Posterior cingulate gyrus (tissue), 11 donors: ENCODE measurements around the gene ZBTB16.

ENCODE experiments used
- DNase-seq, 10 donors: peaks; one replicate each; pipeline versions ENCODE4 v3.0.0 to v3.0.0-alpha.2; 2020 to 2021; ENCODE audit warnings: mixed read lengths in 3 of 10
- intact Hi-C: fragments of 100-400 bp; cut with DNase I; formaldehyde crosslinking; loops from one replicate; pipeline ENCODE4 v1.15.1; 2023

The ZBTB16 gene

DNA sequence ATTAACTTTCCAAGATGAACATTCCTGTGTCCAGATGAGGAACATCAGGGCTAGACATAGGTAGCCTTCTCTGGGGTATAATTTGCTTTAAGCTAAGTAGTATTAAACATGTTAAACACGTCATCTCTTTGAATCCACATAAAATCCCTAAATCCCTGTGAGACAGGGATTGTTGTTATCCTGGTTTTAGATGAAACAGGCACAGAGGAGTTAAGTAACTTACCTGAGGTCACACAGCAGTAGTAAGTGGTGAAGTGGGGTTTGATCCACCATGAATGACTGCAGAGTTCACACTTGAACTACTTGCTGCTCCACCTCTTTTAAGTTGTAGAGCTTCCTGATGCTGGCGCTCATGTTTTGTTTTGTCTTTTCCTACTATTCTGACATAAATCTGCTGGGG lies 154.1 kb downstream of the ZBTB16 start:
- DNase-seq = no peak
- intact Hi-C loops = no loop called here

DNA sequence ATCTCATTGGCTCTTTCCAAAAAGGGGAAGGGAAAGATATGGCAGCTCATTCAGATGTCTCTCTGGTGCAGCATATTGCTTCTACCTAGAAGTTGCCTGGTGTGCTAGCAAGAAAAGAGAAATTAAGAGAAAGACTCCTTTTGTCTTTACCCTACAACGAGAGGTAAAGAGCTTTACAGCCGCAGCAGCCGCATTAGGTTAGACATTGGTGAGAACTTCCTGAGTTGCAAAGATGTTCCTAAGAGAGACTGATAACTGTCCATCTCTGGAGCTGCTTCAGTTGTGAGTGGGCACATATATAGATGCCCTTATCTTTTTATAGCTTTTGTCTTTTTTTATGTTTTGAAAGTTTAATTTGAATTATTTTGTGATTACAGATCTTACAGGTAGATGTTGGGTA lies 155.9 kb downstream of the ZBTB16 start:
- intact Hi-C loops = no loop called here
- DNase-seq = no peak

DNA sequence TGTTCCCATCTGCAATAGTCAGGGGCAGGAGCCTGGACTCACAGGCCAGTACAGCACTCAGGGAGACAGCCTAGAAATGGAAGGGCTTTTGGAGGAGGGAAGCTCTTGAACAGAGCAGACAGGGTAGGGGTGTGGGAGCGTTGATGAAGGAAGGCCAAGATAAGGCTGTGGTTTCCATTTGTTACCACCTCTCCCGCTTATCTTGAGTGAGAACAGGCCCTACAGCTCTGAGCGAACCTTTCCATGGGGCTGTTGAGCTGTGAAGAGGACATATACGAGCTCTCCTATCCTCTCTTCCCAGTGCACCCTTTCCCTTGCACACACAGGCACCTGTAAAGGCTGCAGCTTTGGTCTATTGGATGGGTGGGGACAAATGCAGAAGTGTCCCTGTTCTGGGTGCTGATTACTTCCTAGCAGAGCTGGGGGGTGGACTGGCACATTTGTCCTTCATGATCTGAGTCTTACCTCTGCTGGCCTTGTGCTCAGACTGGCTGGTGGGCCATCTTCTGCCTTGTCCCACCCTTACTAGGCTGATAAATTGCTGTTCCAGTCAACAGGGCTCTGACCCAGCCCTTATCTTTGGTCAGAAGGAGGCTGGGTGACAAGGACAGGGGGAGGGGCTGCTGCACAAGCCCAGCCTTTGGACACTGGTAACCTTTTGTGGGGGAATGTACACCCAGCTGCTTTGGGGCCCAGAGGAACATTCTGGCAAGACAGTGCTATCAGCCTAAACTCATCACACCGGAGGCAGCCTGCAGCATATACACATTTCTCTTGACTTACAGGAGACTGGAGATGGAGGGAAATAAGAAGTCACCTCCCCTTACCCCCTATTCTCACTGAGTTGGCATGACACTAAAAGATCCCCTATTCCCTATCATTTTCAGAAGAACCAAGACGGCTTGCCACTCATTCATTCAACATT lies 156.6 kb downstream of the ZBTB16 start:
- intact Hi-C loops = no loop called here
- DNase-seq = no peak

DNA sequence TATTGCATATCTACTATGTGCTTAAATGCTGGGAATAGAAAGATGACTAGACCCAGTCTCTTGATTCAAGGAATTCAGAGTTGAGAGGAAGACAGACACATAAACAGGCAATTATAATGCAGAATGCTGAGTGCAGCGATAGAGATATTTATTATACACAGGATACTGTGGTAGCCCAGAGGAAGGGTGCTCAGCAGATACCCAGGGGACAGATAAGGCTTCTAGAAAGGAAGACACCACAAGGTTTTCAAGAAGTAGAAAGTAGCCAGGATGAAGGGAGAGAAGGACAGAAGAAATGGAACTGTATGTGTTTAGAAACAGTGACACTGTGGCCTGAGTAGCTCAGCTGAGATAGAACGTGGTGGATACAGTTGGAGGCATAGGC lies 157.3 kb downstream of the ZBTB16 start:
- DNase-seq = no peak
- intact Hi-C loops = no loop called here

DNA sequence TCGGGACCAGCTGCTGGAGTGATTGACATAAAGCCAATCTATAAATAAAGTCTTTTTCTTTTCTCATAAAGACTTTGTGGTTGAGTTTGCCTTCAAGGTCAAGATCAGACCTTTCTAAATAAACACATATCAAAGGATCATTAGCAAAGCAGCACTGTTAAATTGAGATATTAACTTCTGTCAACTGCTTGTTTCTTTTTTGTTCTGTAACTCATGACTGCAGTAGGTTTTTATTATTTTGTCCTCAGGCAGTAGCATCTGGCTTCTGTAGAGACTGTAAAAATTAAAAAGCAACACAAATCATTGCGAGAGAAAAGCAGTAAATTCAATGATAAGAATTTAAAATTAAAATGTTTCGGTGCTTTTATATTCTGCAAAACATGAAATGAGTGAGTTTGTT lies 159.0 kb downstream of the ZBTB16 start:
- no peak for DNase-seq
- intact Hi-C loops = no loop called here

DNA sequence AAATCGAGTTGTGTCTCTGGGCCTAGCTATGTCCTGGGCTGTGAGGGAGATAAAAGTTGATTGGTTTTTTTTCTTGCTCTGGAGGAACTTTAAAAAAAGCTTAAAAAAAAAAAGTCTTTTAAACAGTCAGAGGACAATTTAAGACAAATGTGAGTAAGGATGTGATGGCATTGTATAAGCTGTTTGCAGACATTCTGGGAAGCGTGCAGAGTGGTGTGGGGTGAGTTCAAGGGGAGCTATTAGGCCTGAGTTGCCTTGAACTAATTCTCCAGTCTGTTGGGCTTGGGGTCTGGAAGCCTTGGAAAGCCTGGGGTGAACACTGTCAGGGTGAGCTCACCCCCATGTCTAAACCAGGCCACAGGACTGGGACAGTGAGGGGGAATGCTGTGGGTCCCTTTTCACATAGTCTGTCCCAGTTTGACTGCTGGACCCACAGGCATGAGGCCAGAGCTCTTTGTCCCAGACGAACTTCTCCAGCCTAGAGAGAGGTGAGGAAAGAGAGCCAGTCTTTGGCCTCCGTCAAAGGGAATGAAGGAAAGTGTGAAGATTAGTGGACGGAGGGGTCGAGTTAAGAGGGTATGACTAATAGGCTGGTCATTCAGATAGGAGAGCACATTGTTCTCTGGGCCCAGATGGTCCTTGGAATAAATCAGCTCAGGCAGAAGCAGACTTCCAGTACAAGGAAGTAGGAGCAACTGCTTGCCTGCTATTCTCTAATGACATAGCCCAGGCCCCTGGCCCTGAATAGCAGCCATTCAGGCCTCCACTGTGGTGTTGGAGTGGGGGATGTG lies 160.2 kb downstream of the ZBTB16 start:
- no peak for DNase-seq

DNA sequence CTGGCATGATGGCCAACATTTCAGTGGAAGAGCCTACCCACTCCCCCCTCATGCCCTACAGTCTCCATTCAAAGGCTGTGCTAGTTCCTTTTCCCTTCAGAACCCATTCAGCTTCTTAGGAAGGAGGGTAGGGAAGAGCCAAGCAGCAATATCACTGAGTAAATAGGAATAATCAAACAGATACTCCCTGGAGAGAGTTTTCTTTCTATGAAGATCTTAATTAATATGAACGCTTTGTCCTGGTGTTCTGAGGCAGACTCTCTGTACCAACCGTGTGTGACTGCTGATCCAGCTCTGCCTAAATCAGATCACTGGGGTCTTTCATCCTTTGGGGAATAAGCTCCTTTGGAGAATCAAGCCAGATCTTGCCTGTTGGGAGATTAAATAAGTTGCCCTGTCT lies 161.5 kb downstream of the ZBTB16 start:
- intact Hi-C loops = no loop called here
- no peak for DNase-seq

More for the DNA sequence above, 160.2 kb downstream of the ZBTB16 start:
- intact Hi-C loops = no loop called here

DNA sequence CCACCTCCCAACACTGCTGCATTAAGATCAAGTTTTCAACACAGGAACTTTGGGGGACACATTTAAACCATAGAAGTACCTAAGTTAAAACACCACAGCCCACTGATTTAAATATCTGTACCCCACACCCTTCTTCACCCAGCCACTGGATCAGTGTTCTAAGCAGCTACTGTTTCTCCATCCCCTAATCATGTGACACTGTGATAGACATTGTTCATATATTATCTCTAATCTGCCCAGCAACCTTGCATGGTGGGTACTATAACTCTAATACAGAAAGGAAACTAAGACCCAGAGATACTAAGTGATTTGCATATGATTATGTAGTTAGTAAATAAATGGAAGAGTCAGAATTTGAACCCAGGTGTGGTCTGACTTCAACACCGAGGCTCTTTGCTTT lies 166.2 kb downstream of the ZBTB16 start:
- DNase-seq = no peak
- intact Hi-C loops = no loop called here

DNA sequence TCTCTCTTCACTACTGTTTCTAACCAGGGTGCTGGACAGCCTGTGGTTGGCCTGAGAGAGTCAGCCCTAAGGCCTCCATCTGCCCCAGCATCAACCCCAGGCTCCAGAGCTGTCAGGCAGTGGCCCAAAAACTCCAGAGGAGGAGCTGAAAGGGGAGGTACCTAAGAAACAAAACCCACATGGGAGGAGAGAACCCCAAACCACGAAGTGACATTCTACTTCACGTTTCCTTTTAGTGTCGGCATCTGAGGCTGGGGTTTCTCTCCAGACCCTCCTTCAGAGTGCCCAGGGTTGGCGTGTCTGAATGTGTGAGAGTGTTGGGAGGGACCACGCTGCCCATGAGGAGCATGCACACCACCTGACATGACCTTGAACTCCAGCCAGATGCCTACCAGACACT lies 166.8 kb downstream of the ZBTB16 start:
- intact Hi-C loops = no loop called here
- no peak for DNase-seq

DNA sequence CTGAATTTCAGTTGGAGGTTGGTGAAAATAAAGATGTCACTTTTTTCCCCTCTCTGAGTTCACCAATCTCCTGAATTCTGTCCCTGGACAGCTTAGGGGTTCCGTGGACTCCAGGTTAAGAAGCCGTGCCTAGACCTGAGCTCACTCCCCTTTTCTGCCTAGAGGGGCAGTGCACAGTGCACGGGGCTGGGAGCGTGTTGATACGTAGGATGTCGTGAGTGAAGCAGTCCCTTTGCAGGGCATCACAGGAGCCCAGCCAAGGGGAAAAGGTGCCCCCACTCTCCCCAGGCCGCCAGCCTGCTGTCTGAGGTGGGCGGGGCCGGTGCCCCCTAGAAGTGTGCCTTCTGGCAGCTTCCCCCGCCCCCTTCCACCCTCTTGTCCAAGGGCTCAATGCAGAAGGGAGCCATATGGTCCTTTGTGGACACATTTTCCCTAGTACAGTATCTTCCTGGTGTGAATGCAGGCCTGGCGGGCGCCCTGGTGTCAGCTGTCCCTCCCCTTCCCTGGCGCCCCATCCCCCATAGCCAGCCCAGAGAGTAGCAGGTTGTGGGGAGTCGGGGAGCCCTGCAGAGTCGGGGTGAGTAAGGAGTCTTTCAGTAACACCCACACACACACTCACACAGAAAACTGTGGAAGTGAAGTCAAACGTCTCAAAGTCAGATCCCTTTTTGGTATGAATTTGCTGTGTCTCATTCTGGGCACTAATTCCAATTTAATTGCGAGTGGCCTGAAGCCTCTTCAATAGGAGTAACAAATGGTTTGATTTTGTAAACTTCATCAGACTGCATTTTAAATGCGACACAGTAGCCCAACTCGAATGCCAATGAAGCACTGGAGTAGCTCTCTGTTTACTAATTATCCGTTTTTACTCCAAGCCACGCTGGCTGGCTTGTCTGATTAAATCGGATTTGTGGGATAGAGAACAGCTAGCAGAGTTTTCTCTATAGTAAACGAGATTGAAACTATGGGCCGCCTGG lies 169.2 kb downstream of the ZBTB16 start:
- peak in 5 of 10 donors; percentile 28 to 78 (median 33) for DNase-seq

DNA sequence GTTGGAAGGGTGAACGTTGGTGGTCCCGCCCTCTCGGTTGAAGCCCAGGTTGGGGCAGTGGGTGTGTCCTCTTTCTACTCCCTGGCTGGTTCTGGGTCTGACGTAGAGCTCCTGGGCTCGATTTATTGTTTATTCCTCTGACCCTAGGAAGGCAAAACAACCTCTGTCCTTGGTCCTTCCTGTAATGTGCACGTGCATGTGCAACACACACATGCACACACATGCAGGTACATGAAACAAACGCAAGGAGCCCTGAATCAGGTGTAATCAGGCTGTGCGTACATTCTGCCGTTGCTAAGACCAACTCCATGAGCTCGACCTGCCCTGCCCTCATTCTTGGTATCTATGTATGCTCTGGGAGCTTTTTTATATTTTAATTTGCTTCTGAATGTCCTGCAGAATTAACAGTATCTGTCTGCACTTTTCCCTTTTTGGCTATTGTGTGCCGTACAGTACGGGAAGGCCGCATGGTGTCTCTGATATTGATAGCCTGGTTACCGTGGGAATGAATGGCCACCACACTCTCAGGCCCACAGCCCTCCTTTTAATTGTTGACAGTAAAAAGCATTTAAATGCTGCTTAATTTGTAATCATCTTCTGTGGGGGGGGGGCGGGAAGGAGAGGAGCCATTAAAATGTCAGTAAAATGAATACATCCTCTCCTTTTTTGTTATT lies 170.7 kb downstream of the ZBTB16 start:
- intact Hi-C loops = no loop called here
- no peak for DNase-seq

More for the DNA sequence above, 169.2 kb downstream of the ZBTB16 start:
- intact Hi-C loops = no loop called here

DNA sequence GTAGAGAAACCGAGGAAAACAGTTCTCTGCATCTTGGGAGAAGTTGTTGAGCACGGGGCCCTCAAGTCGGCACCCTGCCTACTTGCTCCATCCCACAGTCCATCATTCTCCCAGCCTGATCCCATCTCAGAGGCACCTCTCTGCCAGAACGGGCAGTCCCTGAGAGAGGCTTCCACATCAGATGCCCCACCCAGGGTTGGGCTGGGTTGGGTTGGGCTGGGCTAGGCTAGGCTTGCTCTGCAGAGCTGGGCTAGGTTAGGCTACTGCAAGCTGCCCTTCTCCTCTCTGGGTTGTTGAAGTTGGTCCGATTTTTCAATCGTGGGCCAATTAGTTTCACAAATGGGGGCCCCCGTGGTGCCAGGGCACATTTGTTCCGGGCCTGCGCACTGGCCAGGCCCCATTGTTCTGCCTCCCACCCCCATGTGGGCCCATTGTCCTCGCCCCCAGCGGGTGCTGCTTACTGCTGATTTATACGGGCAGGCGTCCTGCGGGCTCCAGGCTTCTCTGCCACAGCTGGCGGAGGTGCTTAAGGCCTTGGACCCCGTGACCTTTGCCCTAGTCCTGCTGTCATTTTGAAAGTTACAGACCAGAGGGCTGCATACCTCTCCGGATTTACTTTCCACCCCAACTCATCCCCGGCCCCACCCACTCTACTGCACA lies 173.0 kb downstream of the ZBTB16 start:
- intact Hi-C loops = no loop called here
- DNase-seq = peak in 3 of 10 donors; percentile 39 to 87 (median 43)

DNA sequence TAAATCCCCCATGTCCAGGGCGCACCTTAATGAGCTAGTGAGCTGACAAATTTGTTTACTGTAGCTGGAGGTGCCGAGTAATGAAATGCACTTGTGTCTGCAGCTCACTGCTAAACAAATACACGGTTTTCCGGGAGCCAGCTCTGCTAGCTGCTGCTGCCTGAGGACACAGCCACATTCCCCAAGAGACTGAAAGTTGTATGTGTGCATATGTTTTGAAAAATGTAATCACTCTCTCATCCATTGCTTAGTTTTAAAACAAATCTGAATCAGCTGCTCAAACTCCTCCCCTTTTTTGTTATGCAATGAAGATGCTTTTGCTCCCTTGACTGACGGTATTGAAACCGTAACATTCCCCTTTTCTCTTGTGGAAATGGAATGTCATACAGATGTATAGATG lies 174.2 kb downstream of the ZBTB16 start:
- no peak for DNase-seq
- intact Hi-C loops = no loop called here

DNA sequence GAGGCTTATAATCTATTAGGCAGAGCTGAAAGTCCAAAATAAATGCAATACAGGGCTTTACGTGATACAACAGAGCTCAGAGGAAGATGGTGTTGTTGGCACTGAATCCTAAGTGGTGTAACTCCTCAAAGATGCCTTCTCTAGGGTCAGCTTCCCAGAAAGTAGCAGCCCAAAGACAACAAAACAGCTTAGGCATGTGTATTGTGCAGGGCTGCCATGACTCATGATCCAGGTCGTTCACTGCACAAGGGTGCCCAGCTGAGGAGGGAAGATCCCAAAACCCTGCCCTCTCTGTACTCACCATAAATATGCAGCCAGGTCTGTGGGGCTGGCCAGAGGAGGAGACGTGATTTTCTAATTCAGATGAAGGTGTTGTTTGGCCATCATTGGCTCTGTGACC lies 177.3 kb downstream of the ZBTB16 start:
- intact Hi-C loops = no loop called here
- DNase-seq = no peak

DNA sequence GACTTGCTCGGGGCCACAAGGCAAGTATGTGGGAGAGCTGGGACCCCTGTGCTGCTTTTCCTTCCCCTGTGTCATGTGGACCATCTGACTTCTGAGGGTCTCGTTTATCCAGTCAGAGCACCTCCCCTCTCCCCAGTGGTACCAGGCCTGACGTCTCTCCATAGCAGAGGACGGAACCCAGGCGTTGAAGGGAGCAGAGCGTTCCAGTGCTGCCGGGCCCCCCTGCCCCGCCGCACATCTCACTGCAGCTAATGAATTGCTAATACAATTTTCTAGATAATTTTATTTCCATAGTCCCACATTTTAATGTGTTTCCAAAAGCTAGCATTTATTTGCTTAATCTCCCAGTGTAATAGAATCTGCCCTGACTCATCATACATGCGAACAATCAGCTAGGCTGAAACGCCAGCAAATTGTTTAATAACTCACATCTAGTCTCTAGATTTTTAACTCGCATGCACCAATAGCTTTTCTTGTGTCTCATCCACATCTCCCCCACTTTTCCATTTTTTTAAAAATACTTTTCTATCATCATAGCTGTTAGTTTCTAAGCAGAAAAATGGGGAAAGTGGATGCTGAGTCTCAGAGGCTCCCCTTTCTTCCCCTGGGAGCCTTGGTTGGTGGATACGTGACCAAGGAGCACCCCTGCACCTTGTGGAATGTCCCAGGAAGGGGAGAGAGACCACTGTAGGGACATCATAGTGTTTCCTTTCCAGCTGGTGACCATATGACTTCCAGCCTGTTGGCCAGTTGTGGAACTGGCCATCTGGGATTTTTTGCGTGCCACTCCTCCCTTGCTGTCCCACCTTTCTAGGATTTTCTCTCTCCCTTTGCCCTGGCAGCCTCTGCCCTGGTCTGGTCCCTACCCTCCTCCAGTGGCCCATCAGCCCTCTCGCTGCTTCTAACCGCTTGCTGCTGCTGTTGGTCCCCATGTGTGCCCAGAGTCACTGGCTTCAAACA lies 178.1 kb downstream of the ZBTB16 start:
- DNase-seq = no peak
- intact Hi-C loops = no loop called here

DNA sequence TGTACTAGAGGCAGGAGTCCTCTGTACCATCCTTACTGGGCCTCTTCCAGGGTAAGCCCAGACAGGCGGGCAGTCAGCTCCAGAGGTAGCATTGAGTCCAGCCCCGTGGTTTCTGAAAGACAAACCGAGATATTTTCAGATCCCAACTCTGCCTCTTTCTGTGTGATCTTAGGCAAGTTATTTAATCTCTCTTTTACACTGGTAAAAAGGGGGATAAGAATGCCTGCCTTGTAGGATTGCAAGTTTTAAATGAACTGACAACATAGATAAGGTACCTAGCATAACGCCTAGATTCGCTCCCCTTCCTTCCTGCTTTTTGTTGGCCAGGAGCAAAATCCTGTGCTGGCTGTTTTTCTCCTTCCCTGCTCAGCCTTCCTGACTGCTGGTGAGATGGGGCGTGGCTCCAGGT lies 180.2 kb downstream of the ZBTB16 start:
- no peak for DNase-seq
- intact Hi-C loops = no loop called here

DNA sequence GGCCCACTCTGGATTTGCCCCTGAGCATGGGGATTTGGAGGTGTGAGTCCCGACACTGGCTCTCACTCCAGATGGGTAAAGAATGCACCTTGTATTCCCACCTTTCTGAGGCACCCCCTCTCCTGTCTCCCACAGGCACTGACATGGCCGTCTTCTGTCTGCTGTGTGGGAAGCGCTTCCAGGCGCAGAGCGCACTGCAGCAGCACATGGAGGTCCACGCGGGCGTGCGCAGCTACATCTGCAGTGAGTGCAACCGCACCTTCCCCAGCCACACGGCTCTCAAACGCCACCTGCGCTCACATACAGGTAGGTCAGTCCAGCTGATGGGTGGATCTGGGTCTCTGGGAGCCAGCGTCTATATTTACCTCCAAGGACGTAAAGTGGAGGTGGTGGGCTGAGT lies 182.5 kb downstream of the ZBTB16 start:
- intact Hi-C loops = no loop called here
- DNase-seq = peak in 4 of 10 donors; percentile 55 to 92 (median 89)
